Body of pancreas (tissue), 4 donors: ENCODE results near the gene THSD4. TPM values are rescaled to one million over a fixed set of nuclear protein-coding genes. Genes with fewer than 3 reads are reported as not detected.
A peak's percentile ranks its signal among the peaks of the same experiment; 100 is the strongest.

Experiments
- ATAC-seq: fragments of 150-250 bp; one replicate; pipeline ENCODE4 v1.9.1; 2016
- DNase-seq, 4 donors: peaks; one replicate each; pipeline ENCODE4 v3.0.0-alpha.2; 2019
- H3K27ac ChIP-seq, 4 donors: fragments of 200-600 bp; sonication (generic); 1 replicate in 3 of 4; 2 replicates in 1 of 4; pipeline versions ENCODE4 v1.5.1 to v1.6.1; 2016 to 2019; ENCODE audit warnings: mild to moderate bottlenecking in 1 of 4, mixed read lengths in 1 of 4, moderate library complexity in 1 of 4
- H3K27me3 ChIP-seq, 2 donors: fragments of 200-600 bp; sonication (generic); one replicate each; pipeline ENCODE4 v1.6.0; 2016; ENCODE audit warnings: mild to moderate bottlenecking in 1 of 2
- H3K36me3 ChIP-seq, 2 donors: fragments of 200-600 bp; sonication (generic); replicated peaks in 1 of 2; 2 replicates each; pipeline ENCODE4 v1.5.1; 2016; ENCODE audit warnings: low read depth in 2 of 2; ENCODE audit not compliant: insufficient read depth in 1 of 2
- H3K4me1 ChIP-seq: fragments of 200-600 bp; sonication (generic); one replicate; pipeline ENCODE4 v1.6.0; 2016
- H3K4me3 ChIP-seq, 2 donors: fragments of 200-600 bp; sonication (generic); 1 replicate in 1 of 2; 2 replicates in 1 of 2; pipeline ENCODE4 v1.5.1; 2016 to 2019
- H3K9me3 ChIP-seq, 3 donors: fragments of 200-600 bp; sonication (generic); 1 replicate in 2 of 3; 2 replicates in 1 of 3; pipeline ENCODE4 v1.5.1; 2016
- CTCF ChIP-seq, 7 experiments: fragments of 450-650 bp in 4 of 7; fragments of 200-600 bp in 3 of 7; sonication (generic) in 3 of 7; IDR thresholded peaks; one replicate each; pipeline ENCODE4 v1.5.1; 2016 to 2019; ENCODE audit warnings: antibody characterized with exemption in 7 of 7
- POLR2A ChIP-seq, 3 donors: fragments of 450-650 bp; IDR thresholded peaks; one replicate each; pipeline ENCODE4 v1.6.1; 2016; ENCODE audit warnings: antibody characterized with exemption in 3 of 3, mild to moderate bottlenecking in 2 of 3
- WGBS, 2 donors: methylation state at CpG; one replicate each; pipeline ENCODE4 v1.1.5; 2017; 5-methylcytosine and 5-hydroxymethylcytosine counted together
- intact Hi-C: fragments of 100-400 bp; cut with DNase I; formaldehyde crosslinking; loops from one replicate; pipeline ENCODE4 v1.15.1; 2023
- total RNA-seq, 2 donors: library from RNA; depleted of rRNA; stranded (reverse); fragments of >200 nt; gene quantifications; one replicate each; pipeline ENCODE4 v1.1.0, GENCODE V29; 2016

Gene THSD4
- total RNA-seq, 2 donors from 2014 or later: 12.9 to 16.1 TPM

- intact Hi-C loops: no loop called here
- 74 to 85% methylated on average over 4 of the region's 4 CpGs for WGBS, 2 donors
- no peaks in the 10 kb centered on the region for H3K9me3 ChIP-seq
- DNase-seq: no peak
- H3K27me3 ChIP-seq: no peaks in the 10 kb centered on the region
- TF ChIP-seq POLR2A (IDR thresholded peaks at IDR 0.05) (no peak), CTCF (IDR thresholded peaks at IDR 0.05) (no peak)
- H3K4me1 ChIP-seq: no peaks in the 10 kb centered on the region
- no peak overlapping the region for H3K27ac ChIP-seq
- no peak overlapping the region for H3K4me3 ChIP-seq
- ATAC-seq: no peak
- no peaks in the 10 kb centered on the region for H3K36me3 ChIP-seq
Measured at GRCh38 chr15:71323082-71323481, 207.8 kb downstream of the THSD4 start.

- Histone ChIP-seq H3K27me3 (no peaks in the 10 kb centered on the region), H3K36me3 (no peaks in the 10 kb centered on the region), H3K9me3 (no peaks in the 10 kb centered on the region), H3K4me1 (no peaks in the 10 kb centered on the region), H3K27ac (no peak overlapping the region), H3K4me3 (no peak overlapping the region)
- 51 to 54% methylated on average over 2 of the region's 2 CpGs for WGBS, 2 donors
- DNase-seq: no peak
- TF ChIP-seq CTCF (IDR thresholded peaks at IDR 0.05) (no peak), POLR2A (IDR thresholded peaks at IDR 0.05) (no peak)
- intact Hi-C loops: no loop called here
- no peak for ATAC-seq
Measured at GRCh38 chr15:71323584-71323983, 208.3 kb downstream of the THSD4 start.

- WGBS, 2 donors: 37 to 52% methylated on average over 1 of the region's 1 CpG
- ATAC-seq (no peak), DNase-seq (no peak)
- Histone ChIP-seq H3K27me3 (no peaks in the 10 kb centered on the region), H3K4me3 (no peak overlapping the region), H3K36me3 (no peaks in the 10 kb centered on the region), H3K9me3 (no peaks in the 10 kb centered on the region), H3K4me1 (no peaks in the 10 kb centered on the region), H3K27ac (no peak overlapping the region)
- TF ChIP-seq POLR2A (IDR thresholded peaks at IDR 0.05): no peak
- no peak for TF ChIP-seq CTCF (IDR thresholded peaks at IDR 0.05)
- intact Hi-C loops: no loop called here
Measured at GRCh38 chr15:71325481-71325880, 210.2 kb downstream of the THSD4 start.

GRCh38 chr15:71328453-71328852 lies 213.2 kb downstream of the THSD4 start:
- Histone ChIP-seq H3K36me3 (no peaks in the 10 kb centered on the region), H3K27me3 (no peaks in the 10 kb centered on the region), H3K4me3 (no peak overlapping the region), H3K4me1 (no peaks in the 10 kb centered on the region), H3K27ac (no peak overlapping the region), H3K9me3 (no peaks in the 10 kb centered on the region)
- 65 to 69% methylated on average over 3 of the region's 3 CpGs for WGBS, 2 donors
- DNase-seq: no peak
- ATAC-seq: no peak
- intact Hi-C loops: no loop called here
- TF ChIP-seq CTCF (IDR thresholded peaks at IDR 0.05) (no peak), POLR2A (IDR thresholded peaks at IDR 0.05) (no peak)

- no peak for TF ChIP-seq POLR2A (IDR thresholded peaks at IDR 0.05)
- no peak for TF ChIP-seq CTCF (IDR thresholded peaks at IDR 0.05)
- H3K27ac ChIP-seq: no peak overlapping the region
- ATAC-seq: peak; percentile 21
Measured at GRCh38 chr15:71329041-71329440, 213.8 kb downstream of the THSD4 start.

More at GRCh38 chr15:71329041-71329440, 213.8 kb downstream of the THSD4 start:
- no peaks in the 10 kb centered on the region for H3K4me1 ChIP-seq
- intact Hi-C loops: no loop called here
- H3K36me3 ChIP-seq: no peaks in the 10 kb centered on the region
- H3K27me3 ChIP-seq: no peaks in the 10 kb centered on the region
- no peaks in the 10 kb centered on the region for H3K9me3 ChIP-seq
- no peak overlapping the region for H3K4me3 ChIP-seq
- peak in 2 of 4 donors; percentile 22 to 41 for DNase-seq
- WGBS, 2 donors: 76 to 88% methylated on average over 8 of the region's 8 CpGs
